Fibroblast of skin of scalp (primary cell): ENCODE results near the gene LGALS3BP.
A peak's percentile ranks its signal among the peaks of the same experiment; 100 is the strongest.

Experiments used
- DNase-seq: peaks from one replicate; pipeline ENCODE4 v3.0.0-alpha.2; 2013

LGALS3BP gene

DNA sequence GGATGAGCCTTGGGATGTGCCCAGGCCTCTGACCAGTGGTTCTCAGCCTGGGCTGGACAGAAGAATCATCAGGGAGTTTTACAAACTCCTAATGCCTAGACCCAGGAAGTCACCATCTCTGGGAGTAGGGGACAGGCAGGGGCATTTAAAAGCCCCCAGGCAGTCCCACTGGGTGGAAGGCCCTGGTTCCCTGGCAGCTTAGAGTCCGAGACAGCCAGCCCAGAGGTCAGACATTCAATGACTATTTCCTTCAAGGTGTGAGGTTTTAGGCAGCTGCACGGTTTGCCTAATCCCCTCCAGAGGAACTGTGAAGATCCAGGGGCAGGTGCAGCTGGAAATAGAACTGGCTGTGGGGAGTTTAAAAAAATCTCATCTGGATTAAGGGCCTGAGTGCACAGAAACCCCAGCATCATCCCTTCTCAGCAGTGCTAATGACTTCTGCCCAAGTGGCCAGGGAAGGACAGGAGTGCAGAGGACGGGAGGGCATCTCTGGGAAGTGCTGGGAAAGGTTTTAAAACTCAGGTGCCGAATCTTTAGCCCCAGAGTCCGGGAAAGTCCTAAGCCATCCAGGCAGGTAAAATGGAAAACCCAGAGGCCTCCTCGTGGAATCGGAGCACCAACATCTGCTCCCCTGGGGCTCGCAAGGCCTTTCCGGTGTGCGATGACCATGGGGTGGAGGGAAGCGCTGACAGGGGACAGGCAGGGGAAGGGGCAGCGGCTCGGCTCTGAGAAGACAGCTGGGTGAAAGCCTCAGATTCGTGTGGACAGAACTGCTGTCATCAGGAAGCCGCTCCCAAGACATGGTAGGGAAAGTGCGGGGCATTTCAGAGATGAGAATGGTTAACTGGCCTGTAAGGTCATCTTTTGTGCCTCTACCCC, 1.5 kb upstream of the LGALS3BP start:
- no peak for DNase-seq

DNA sequence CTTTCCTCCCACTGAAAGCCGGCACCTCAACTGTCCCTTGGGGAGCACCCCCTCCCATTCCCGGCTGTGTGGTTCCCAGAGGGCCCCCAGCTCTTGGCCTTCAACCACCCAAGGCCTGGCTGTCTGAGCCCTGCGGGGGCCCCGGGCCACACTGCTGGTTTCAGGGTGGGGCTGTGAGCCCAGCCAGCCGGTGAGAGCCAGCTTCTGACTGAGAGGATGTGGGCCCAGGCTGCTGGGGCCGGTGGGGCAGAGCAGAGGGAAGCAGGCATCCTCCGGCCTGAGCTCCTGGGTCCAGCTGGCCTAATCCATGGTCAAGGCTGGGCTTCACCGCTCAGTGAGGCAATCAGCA, 875 bp upstream of the LGALS3BP start:
- no peak for DNase-seq

DNA sequence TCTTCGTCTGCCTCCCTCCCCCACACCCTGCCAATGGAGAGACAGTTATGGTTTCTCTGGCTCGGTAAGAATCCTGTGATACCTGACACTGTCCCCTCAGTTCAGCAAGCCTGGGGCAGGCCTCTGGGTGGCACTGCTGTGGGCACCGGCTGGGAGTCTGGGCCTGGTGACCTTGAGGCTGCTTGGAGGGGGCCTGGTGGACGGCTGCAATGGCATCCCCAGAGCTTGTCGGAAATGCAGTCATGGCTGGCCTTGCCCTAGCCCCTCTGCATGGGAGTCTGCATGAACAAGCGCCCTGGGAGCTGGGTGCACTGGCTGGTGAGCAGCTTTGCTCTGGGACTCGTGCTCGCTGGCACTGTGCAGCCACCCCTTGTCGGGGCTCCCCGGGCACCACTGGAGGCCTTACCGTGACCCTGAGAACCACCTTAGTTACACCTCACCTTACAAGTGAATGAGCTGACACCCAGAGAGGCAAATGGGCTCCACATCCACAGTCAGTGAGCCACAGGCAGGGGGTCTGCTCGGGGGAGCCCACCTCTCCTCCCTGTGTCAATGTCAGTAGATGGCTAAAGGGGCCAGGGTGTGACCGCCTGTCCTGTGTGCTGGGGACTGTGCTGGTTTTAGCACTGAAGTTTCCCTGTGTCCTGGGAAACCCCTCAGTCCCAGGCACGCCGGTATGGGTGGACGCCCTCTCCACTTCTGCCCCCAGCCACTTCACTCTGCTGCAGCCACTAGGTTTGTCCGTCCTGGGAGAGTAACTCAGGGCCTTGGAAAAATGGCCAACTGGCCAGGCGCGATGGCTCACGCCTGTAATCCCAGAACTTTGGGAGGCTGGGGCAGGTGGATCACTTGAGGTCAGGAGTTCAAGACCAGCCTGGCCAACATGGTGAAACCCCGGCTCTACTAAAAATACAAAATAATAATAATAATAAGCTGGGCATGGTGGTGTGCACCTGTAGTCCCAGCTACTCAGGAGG, 1.4 kb downstream of the LGALS3BP start:
- no peak for DNase-seq

- no peak for DNase-seq
Measured at GRCh38 chr17:78977681-78977943, 2.1 kb downstream of the LGALS3BP start.

- DNase-seq = no peak
Measured at GRCh38 chr17:78976907-78977680, 2.6 kb downstream of the LGALS3BP start.

DNA sequence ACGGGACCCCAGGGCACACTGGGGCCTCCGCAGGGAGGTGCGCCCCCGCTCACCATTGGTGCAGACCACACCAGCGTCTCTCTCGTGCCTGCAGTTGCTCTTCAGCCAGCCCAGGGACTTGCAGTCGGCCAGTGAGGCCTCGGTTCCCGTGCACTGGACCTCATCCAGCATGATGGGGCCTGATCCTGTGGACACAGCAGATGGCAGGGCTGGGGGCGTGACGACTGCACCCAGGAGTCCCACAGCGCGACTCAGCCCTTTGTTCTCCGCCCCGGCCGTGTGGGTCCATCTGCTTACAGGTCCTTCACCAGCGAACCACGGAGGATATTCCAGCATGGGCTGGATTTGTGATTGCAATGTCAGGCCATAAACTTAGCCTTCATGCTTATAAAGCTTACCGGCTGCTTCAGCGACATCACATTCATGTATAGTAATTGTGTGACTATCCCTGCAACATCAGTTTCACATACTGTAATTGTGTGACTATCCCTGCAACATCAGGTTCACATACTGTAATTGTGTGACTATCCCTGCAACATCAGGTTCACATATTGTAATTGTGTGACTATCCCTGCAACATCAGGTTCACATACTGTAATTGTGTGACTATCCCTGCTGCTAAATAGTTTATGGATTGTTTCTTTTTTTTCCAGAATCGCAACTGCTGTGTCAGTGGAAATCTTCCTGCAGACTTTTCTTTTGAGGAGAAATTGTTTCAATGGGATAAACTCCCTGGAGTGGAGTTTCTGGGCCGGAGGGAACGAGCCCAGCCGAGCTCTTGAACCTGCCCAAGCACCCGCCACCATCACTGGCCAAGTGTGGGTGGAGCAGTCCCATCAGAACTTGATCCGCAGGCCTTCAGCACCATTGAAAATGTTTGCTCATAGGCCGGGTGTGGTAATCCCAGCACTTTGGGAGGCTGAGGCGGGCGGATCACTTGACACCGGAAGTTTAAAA, 4.8 kb downstream of the LGALS3BP start:
- peak; percentile 82 for DNase-seq

DNA sequence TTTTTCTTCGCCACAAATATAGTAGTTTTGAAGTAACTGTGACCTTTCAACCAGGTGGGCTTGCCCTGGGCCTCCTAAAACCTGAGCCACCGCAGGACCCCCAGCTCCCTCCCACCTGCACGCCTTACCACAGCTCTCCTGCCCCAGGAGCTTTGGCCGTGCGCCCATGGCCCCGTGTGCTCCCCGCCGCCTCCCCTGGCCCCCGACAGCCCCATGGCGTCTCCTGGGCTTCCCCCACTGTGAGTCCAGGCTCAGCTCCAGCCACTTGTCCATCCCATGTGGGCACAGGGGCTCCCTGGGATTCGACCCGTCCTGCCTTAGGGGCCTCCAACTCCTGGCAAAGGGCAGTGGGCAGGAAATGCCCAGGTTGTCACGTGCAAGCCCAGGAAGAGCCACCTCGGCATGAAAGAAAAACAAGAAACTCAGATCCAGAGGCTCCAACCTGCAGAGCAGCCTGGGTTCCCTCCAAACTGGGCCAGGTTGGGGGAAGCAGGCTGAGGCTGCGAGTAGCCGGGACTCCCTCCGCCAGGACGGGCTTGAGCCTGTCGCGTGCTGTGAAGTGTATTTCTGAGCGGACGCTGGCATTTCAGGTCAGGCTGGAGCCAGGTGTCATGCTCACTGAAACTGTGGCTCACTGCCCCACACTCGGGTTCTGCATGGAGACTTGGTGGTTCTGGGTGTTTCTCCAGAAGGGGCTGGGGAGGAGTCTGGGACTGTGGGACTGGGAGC, 5.8 kb downstream of the LGALS3BP start:
- DNase-seq = no peak

GRCh38 chr17:78973196-78973595, 6.5 kb downstream of the LGALS3BP start:
- peak; percentile 31 for DNase-seq

GRCh38 chr17:78972507-78973105, 7.1 kb downstream of the LGALS3BP start:
- DNase-seq = no peak

- DNase-seq = no peak
Measured at GRCh38 chr17:78971756-78972506, 7.8 kb downstream of the LGALS3BP start.

DNA sequence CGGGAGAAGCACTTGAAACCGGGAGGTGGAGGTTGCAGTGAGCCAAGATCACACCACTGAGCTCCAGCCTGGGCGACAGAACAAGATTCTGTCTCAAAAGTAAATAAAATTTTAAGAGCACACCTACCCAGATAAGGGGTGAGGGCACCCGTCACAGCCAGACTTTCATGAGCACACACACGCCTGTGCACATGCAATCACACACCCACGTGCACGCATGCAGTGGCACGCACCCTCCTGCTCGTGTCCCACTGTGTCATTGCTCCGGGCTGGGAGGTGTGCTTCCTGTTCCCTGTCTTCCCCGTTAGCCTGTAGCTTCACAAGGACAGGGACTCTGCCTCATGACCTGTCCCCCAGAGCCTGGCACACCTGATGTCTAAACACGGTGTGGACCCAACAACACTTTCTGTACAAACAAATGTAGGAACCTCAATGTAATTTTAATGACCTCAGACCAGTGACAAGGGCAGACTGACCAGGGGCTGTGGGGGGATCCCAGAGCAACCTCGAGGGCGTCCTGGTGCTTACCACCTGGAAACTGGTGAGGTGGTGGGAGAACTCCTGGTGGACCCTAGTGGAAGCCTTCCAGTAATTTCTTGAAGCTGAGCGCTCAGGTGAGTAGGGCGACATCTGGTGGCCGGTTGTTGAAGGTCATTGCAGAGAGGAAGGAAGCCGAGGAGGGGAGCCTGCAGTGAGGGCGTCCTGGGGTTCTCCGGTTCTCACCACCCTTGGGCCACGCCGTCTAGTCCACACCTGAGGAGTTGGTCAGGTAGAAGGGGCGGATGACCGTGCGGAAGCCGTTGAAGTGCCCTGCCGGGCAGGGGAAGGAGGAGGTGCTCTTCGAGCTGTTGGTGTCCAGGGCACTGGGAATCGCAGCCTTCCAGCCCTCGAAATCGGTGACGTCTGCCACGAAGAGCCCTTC, 8.6 kb downstream of the LGALS3BP start:
- peak; percentile 72 for DNase-seq

GRCh38 chr17:78969865-78970264, 9.9 kb downstream of the LGALS3BP start:
- no peak for DNase-seq

DNA sequence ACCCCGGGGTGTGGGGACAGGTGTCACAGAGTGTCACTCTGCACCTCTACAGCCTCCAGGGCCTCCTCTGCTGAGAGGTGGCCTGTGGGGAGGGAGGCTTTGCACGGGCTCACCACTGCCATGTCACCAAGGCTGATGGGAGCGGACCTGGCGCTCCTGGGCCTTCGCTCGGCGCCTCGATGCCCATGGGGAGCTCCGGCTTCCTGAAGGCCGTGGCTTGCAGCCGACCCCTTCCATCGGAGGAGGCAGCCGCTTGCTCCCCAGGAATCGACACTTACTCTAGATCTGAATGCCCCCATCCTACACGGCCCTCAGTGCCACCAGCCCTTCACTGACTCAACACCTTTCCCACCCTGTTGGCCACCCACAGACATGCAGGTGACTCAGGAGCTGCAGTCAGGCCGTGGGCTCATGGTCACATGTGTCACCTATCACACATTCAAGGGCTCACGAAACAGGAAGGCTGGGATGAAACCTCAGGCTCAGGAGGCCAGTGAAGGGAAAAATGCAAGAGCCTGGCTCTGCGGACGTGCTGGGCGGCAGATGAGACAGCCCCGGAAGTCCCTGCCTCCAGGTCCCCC, 11.9 kb downstream of the LGALS3BP start:
- DNase-seq = no peak

- no peak for DNase-seq
Measured at GRCh38 chr17:78966910-78967600, 12.7 kb downstream of the LGALS3BP start.

DNA sequence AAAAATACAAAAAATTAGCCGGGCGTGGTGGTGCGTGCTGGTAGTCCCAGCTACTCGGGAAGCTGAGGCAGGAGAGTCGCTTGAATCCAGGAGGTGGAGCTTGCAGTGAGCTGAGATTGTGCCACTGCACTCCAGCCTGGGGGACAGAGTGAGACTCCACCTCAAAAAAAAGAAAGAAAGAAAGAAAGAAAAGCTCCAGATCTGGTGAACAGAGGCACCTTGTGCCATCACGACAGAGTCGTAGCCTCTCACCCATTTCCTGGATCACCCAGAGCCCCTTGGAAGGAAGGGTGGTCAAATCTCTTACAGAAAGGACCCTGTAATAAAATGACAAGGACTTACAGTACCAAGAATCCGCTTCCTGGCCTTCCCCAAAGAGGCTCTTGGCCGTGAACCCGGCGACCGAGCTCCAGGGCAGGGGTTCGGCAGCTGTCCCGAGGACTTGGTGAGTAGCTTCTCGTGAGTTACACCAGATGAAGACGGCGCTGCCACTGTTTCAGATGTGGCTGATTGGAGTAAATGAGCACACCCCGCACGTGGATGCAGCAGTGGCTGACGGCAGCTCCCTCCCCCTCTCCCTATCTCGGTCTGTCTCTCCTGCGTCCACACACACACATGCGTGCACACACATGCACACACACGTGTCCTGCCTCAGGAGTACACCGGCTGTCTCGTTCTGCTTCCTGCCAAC, 13.5 kb downstream of the LGALS3BP start:
- DNase-seq = no peak

- DNase-seq = no peak
Measured at GRCh38 chr17:78965491-78965924, 14.2 kb downstream of the LGALS3BP start.

DNA sequence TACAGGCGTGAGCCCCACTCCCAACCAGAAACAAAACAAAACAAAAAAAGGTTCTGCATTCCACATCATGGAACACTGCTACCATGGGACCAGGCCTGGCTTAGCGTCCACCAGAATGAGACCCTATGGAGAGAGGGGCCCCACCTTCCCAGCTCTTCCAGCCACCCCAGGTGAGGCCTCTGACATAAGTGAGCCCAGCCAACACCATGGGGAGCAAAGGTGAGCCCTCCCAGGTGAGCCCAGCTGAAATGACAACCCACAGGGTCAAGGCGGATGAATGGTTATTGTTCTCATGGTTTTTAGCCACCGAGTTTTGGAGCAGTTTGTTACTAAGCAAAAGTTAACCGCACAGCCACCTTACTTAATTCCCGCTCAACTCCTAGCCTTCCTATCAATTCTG, 16.3 kb downstream of the LGALS3BP start:
- no peak for DNase-seq
